Activated naive CD4-positive, alpha-beta T cell treated with anti-CD3 and anti-CD28 coated beads, Interleukin-2, amount 10 ng/mL, durations not matched to agents 7 days and 5 days (primary cell): Measurements from ENCODE around the gene TAPT1.
A peak's percentile ranks its signal among the peaks of the same experiment; 100 is the strongest.
"Not testable (repeated sequence)": the region's sequence is repeated elsewhere in the genome, so short reads cannot be mapped to it uniquely, and the experiment has no call there.

Experiments
- CTCF ChIA-PET: fragments of 350-600 bp; sonication (Branson Sonifier 250); formaldehyde crosslinking; loops from one replicate; lab custom pipeline; 2021; ENCODE audit warnings: antibody characterized with exemption; lab: Charles Lee
- DNase-seq: peaks from one replicate; pipeline ENCODE4 v3.0.0-alpha.2; 2020
- H3K27ac Mint-ChIP-seq: one replicate; pipeline ENCODE4 v1.8.0; 2021; ENCODE audit warnings: mild to moderate bottlenecking, moderate library complexity, mixed read lengths
- H3K27me3 Mint-ChIP-seq: one replicate; pipeline ENCODE4 v1.8.0; 2021; ENCODE audit warnings: mild to moderate bottlenecking, mixed read lengths
- H3K36me3 Mint-ChIP-seq: one replicate; pipeline ENCODE4 v1.8.0; 2021; ENCODE audit warnings: mixed read lengths
- H3K4me1 Mint-ChIP-seq: one replicate; pipeline ENCODE4 v1.8.0; 2021; ENCODE audit warnings: mixed read lengths
- H3K4me3 Mint-ChIP-seq: one replicate; pipeline ENCODE4 v1.8.0; 2021; ENCODE audit warnings: mild to moderate bottlenecking, moderate library complexity, mixed read lengths
- H3K9me3 Mint-ChIP-seq: one replicate; pipeline ENCODE4 v1.8.0; 2021; ENCODE audit warnings: mixed read lengths

TAPT1 gene, protein sequence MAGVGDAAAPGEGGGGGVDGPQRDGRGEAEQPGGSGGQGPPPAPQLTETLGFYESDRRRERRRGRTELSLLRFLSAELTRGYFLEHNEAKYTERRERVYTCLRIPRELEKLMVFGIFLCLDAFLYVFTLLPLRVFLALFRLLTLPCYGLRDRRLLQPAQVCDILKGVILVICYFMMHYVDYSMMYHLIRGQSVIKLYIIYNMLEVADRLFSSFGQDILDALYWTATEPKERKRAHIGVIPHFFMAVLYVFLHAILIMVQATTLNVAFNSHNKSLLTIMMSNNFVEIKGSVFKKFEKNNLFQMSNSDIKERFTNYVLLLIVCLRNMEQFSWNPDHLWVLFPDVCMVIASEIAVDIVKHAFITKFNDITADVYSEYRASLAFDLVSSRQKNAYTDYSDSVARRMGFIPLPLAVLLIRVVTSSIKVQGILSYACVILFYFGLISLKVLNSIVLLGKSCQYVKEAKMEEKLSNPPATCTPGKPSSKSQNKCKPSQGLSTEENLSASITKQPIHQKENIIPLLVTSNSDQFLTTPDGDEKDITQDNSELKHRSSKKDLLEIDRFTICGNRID

DNA sequence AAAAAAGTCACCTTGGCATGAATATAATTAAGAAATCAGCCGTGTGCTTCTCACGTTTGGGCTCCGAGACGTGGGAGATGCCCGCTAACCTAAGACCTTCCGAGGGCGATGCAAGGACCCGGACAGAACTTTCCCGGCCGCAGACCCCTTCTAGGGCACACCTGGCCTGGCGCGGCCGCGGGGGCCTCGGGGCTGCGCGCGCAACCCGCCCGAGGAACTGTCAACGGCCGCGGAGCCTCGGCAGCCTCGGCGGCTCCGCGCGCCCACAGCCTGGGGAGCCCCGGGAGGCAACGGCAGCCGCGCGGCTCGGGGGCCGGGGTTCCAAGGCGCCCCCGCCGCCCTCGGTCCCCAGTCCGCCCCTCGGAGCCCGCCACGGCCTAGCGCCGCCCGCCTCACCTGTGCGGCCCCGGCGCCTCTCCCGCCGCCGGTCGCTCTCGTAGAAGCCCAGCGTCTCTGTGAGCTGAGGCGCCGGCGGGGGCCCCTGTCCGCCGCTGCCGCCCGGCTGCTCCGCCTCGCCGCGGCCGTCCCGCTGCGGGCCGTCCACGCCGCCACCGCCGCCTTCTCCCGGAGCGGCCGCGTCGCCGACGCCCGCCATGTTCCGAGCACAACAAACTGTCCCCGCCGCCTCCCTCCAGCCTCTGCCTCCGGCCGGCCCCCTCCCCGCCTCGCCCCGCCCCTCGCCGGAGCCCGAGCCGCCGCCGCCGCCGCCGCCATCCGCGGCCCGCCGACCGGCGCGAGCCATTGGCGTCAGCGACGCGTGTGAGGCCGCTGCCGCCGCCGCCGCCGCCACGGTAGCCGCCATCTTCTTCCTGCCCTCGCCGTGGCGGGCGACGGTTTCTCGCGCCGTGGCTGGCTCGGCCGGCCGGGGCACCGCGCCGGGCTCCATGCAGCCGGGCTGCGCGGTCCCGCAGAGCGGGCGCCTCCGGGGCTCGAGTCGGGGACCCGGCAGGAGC is at the start of gene TAPT1:
Gene TAPT1 (minus strand): TSS at position 609 of the 953 bp plus-strand sequence. CDS start 14 bp downstream, at position 595.
- peak; percentile 83 for DNase-seq
- peak within 1 kb of the TSS; percentile 97 for H3K27ac Mint-ChIP-seq
- peaks cover 50% of the 10 kb centered on the region for H3K4me1 Mint-ChIP-seq
- no peaks in the 10 kb centered on the region for H3K9me3 Mint-ChIP-seq
- peaks cover 9% of the 10 kb centered on the region for H3K27me3 Mint-ChIP-seq
- CTCF ChIA-PET, result no interaction called here
- H3K4me3 Mint-ChIP-seq, result peak within 1 kb of the TSS; percentile 92
- peaks cover 18% of the 10 kb centered on the region for H3K36me3 Mint-ChIP-seq

DNA sequence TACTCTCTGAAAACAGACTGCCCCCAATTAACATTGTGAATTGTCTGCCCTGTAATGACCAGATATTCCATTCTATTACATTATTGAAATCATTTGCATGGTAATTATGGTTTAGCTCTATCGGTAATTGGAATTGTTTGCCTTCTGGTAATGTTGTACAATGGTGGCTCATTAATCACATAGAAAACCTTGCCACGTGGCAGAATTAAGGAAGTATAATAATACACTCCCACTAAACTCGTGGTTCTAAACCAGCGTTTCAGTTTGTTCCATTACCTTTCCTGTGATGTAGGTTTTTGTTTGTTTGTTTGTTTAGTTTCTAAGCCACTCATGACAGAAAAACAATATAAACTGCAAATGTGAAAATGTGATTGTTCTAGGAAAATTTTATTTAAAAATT is 45.1 kb upstream of the TAPT1 start:
- Mint-ChIP-seq H3K27me3 (peaks cover 16% of the 10 kb centered on the region), H3K9me3 (peaks cover 3% of the 10 kb centered on the region), H3K27ac (no peak overlapping the region), H3K36me3 (peaks cover 2% of the 10 kb centered on the region), H3K4me1 (no peaks in the 10 kb centered on the region), H3K4me3 (no peak overlapping the region)
- CTCF ChIA-PET, result no interaction called here
- DNase-seq, result no peak

- H3K4me3 Mint-ChIP-seq, result no peak overlapping the region
These were observed 44.4 kb upstream of the TAPT1 start for GRCh38 chr4:16270454-16271328.

DNA sequence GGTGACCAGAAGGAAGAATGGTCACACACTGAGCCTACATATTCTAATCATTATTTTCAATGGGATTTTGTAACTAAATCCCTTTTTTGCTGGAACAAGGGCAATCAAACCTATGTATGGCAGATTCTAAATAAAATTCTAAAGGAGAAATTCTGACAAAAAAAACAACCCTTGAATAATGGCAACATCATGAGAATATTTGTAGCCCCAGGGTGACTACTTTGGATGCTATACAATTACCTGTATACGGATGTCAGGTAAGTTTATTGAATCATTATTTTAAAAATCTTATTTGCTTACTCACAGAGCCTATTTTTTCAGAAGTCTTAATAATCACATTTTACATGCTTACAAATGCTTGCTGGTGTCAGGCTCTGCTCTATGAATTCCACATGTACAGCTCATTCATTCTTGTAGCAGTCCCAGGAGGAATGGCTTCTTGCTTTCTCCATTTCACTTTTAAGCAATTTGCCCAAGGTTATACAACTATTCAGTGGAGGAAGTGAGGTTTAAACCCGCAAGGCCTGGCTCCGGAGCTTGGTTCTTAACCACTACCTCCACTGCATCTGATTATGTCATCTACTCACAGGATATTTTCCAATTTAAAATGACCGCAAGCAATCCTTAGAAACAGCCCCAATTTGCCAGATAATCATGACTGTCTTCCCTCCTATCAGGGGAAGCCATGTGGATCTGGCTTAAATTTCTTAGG is 43.6 kb upstream of the TAPT1 start:
- H3K4me3 Mint-ChIP-seq, H3K36me3 Mint-ChIP-seq, H3K4me1 Mint-ChIP-seq, H3K9me3 Mint-ChIP-seq, H3K27ac Mint-ChIP-seq, DNase-seq: not testable (repeated sequence)
- CTCF ChIA-PET, result interaction anchor here (0.8 kb wide), 1 partner anchor 152 kb away, joined by 3 read pairs; no protein-coding TSS in a partner anchor
- peaks cover 22% of the 10 kb centered on the region for H3K27me3 Mint-ChIP-seq

More at GRCh38 chr4:16270454-16271328, 44.4 kb upstream of the TAPT1 start:
- Mint-ChIP-seq H3K27ac (no peak overlapping the region), H3K36me3 (no peaks in the 10 kb centered on the region), H3K9me3 (no peaks in the 10 kb centered on the region), H3K27me3 (peaks cover 20% of the 10 kb centered on the region), H3K4me1 (no peaks in the 10 kb centered on the region)
- no peak for DNase-seq
- CTCF ChIA-PET, result interaction anchor here (0.8 kb wide), 1 partner anchor 153 kb away, joined by 3 read pairs; no protein-coding TSS in a partner anchor

DNA sequence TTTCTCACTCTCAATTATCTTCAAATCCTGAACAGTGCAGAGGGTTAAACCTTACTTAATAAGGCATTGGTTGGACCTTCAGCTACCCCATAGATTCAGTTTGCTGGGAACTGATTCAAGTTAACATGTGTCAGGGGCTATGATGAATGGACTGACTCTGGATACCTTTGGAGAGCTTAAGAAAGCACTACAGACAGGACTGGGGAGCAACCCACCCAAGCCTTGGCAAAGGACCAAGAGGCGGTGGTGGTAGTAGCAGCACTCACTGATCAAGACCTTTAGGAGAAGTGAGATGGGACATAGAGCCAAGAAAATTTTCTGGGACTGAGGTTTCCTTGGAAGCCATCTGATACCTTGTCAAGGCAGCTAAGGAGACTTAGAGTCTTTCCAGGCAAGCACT is 43.0 kb upstream of the TAPT1 start:
- no peaks in the 10 kb centered on the region for H3K9me3 Mint-ChIP-seq
- H3K36me3 Mint-ChIP-seq, result no peaks in the 10 kb centered on the region
- DNase-seq, result no peak
- CTCF ChIA-PET, result interaction anchor here (1.1 kb wide), 1 partner anchor 387 kb away, joined by 3 read pairs; no protein-coding TSS in a partner anchor
- H3K27ac Mint-ChIP-seq, result no peak overlapping the region
- no peak overlapping the region for H3K4me3 Mint-ChIP-seq
- H3K27me3 Mint-ChIP-seq, result peaks cover 22% of the 10 kb centered on the region
- H3K4me1 Mint-ChIP-seq, result no peaks in the 10 kb centered on the region

DNA sequence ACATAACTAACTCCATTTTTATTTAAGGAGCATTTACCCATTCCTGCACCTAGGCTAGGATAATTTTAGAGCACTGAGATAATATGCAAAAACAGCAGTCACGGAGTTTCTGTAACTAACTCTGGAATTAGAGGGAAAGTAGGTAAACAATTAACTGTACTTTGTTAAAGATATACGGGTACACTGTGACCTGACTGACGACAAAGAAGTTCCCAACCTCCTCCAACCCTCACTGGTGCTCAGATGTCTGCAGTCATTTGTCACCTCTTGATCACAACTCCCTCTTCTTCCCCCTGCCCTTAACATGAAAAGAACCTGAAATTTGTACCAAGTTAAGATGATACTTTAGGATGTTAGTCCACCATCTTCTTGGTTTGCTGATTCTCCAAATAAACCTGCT is 42.0 kb upstream of the TAPT1 start:
- no peak for DNase-seq
- peaks cover 22% of the 10 kb centered on the region for H3K27me3 Mint-ChIP-seq
- CTCF ChIA-PET, result interaction anchor here (1.1 kb wide), 1 partner anchor 386 kb away, joined by 3 read pairs; no protein-coding TSS in a partner anchor

GRCh38 chr4:16267639-16268038 is 41.4 kb upstream of the TAPT1 start:
- H3K27ac Mint-ChIP-seq, result no peak overlapping the region
- CTCF ChIA-PET, result interaction anchor here (0.6 kb wide), 1 partner anchor 383 kb away, joined by 3 read pairs; no protein-coding TSS in a partner anchor

More for the DNA sequence above, 42.0 kb upstream of the TAPT1 start:
- Mint-ChIP-seq H3K4me3 (no peak overlapping the region), H3K36me3 (no peaks in the 10 kb centered on the region), H3K9me3 (no peaks in the 10 kb centered on the region), H3K27ac (no peak overlapping the region), H3K4me1 (no peaks in the 10 kb centered on the region)

DNA sequence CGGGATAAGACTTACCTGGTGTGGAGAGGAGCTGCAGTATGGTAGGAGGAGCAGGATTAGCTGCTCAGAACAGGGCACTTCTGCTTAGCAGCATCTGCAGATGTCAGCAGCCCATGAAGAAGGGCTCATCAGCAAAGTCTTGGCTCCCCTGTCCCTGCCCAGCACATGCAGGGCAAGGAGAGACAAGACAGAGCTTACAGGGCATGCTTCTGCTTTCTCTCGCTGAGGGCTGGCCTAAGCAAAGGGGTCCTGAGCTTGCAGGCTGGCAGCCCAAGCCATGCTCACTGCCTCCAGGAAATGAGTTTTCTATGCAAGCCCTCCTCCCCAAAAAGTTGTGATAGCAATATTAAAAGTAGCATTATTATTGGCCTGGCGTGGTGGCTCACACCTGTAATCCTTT is 39.5 kb upstream of the TAPT1 start:
- peaks cover 15% of the 10 kb centered on the region for H3K27me3 Mint-ChIP-seq
- H3K4me1 Mint-ChIP-seq, result peaks cover 5% of the 10 kb centered on the region
- no peak overlapping the region for H3K27ac Mint-ChIP-seq
- no peaks in the 10 kb centered on the region for H3K9me3 Mint-ChIP-seq
- H3K36me3 Mint-ChIP-seq, result no peaks in the 10 kb centered on the region
- CTCF ChIA-PET, result interaction anchor here (0.9 to 2.7 kb wide), 7 partner anchors 12 to 264 kb away, joined by 3 to 29 read pairs (median 3); no protein-coding TSS in a partner anchor
- no peak overlapping the region for H3K4me3 Mint-ChIP-seq
- DNase-seq, result no peak

More at GRCh38 chr4:16267639-16268038, 41.4 kb upstream of the TAPT1 start:
- no peak for DNase-seq
- no peaks in the 10 kb centered on the region for H3K36me3 Mint-ChIP-seq
- H3K27me3 Mint-ChIP-seq, result peaks cover 22% of the 10 kb centered on the region
- H3K4me1 Mint-ChIP-seq, result no peaks in the 10 kb centered on the region
- no peak overlapping the region for H3K4me3 Mint-ChIP-seq
- H3K9me3 Mint-ChIP-seq, result no peaks in the 10 kb centered on the region

GRCh38 chr4:16264798-16265197 is 38.5 kb upstream of the TAPT1 start:
- no peak for DNase-seq
- Mint-ChIP-seq H3K36me3 (no peaks in the 10 kb centered on the region), H3K9me3 (no peaks in the 10 kb centered on the region), H3K27me3 (peaks cover 12% of the 10 kb centered on the region), H3K27ac (no peak overlapping the region), H3K4me1 (peaks cover 5% of the 10 kb centered on the region), H3K4me3 (no peak overlapping the region)
- CTCF ChIA-PET, result interaction anchor here (0.8 to 2.7 kb wide), 15 partner anchors 11 to 309 kb away, joined by 3 to 29 read pairs (median 4); no protein-coding TSS in a partner anchor

GRCh38 chr4:16263056-16263455 is 36.8 kb upstream of the TAPT1 start:
- Mint-ChIP-seq H3K27ac (no peak overlapping the region), H3K9me3 (no peaks in the 10 kb centered on the region), H3K27me3 (peaks cover 5% of the 10 kb centered on the region), H3K4me3 (no peak overlapping the region), H3K36me3 (no peaks in the 10 kb centered on the region), H3K4me1 (peaks cover 5% of the 10 kb centered on the region)
- no peak for DNase-seq
- CTCF ChIA-PET, result interaction anchor here (0.6 to 2.7 kb wide), 5 partner anchors 63 to 316 kb away, joined by 3 to 11 read pairs (median 5); no protein-coding TSS in a partner anchor

GRCh38 chr4:16262188-16262587 is 35.9 kb upstream of the TAPT1 start:
- Mint-ChIP-seq H3K4me3 (no peak overlapping the region), H3K36me3 (no peaks in the 10 kb centered on the region), H3K27ac (no peak overlapping the region), H3K4me1 (peaks cover 5% of the 10 kb centered on the region), H3K27me3 (peaks cover 5% of the 10 kb centered on the region), H3K9me3 (no peaks in the 10 kb centered on the region)
- CTCF ChIA-PET, result interaction anchor here (1.6 kb wide), 1 partner anchor 62 kb away, joined by 4 read pairs; no protein-coding TSS in a partner anchor
- no peak for DNase-seq

- CTCF ChIA-PET, result no interaction called here
- H3K27ac Mint-ChIP-seq, result no peak overlapping the region
These were observed 35.1 kb upstream of the TAPT1 start for GRCh38 chr4:16261313-16261878.

More at GRCh38 chr4:16261313-16261878, 35.1 kb upstream of the TAPT1 start:
- Mint-ChIP-seq H3K9me3 (no peaks in the 10 kb centered on the region), H3K4me1 (peaks cover 5% of the 10 kb centered on the region), H3K36me3 (peaks cover 2% of the 10 kb centered on the region), H3K27me3 (peaks cover 5% of the 10 kb centered on the region), H3K4me3 (no peak overlapping the region)
- no peak for DNase-seq
